CD4-positive, alpha-beta T cell treated with Interleukin-1 beta for 1 hour (primary cell): ENCODE measurements around the gene ABR.
"Not testable (repeated sequence)": the region's sequence is repeated elsewhere in the genome, so short reads cannot be mapped to it uniquely, and the experiment has no call there.

ENCODE experiments used
- DNase-seq, 2 donors: peaks; one replicate each; pipeline ENCODE4 v3.0.0-alpha.2; 2020 to 2022

The ABR gene

DNA sequence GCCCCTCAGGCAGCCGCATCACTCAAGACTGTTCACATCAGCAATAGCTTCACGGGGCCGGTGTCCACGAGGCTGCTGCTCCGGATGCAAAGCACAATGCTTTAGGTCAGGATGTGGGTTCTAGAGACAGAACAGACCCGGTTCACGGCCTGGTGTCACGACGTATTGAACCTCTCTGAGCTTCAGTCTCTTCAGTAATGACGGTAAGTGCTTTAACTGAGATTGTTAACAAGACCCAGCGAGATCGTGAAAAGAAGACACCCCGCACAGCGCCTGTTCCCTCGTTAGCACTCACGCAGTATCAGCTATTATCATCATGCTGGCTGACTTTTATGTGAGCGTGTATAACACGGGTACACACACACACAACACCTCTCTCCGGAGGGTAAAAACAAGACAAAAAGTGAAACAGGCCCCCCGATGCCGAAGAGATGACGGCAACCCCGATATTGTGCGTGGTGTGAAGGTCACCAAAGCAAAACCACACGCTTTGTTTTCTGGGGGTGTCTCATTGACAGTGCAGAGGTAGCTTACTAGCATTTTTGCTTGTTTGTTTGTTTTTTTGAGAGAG, 21.4 kb upstream of the ABR start:
- peak; percentile 55 to 64 for DNase-seq

DNA sequence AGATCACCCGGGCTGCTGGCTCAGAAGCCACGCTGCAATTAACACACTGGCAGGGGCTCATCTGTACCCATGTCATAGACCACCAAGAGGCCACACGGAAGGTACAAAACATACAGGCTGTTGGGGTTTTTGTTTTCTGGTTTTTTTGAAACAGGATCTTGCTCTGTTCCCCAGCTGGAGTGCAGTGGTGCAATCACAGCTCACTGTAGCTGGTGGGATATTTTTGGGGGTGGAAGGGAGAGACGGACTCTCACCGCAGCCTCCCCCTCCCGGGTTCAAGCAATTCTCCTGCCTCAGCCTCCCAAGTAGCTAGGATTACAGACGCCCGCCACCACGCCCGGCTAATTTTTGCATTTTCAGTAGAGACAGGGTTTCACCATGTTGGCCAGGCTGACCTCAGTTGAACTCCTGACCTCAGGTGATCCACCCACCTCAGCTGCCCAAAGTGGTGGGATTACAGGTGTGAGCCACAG, 19.5 kb upstream of the ABR start:
- not testable (repeated sequence) for DNase-seq

DNA sequence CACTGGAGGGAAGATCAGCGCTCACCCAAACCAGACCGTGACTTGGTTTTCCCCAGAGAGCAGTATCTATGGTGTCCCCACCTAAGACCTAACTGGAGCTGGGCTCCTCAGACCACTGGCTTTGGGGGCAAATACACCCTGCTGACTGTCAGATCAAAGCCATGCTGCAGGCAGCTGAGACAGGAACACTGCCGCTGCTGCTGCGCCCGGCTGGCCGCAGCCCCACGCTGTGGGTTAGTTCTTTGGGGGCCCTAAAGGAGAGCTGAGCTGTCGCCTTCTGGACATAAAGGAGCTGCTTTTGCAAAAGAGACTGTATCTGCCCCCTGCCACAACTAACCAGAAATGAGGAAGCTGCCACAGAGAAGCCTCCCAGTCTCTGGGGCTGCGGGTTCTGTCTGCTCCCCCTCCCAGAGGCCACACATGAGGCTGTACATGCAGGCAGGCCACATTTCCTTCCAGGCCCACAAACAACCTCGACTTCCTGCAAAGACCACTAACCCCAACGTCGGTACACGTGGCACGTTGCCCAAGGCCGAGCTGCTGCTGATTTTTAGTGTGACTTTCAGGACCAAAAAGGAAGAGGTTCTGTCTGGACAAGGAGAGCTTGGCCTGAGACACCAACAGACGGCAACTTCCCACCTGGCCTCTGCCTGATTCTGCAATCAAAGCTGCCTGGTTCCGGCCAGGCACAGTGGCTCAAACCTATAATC, 18.2 kb upstream of the ABR start:
- peak; percentile 73 to 86 for DNase-seq

DNA sequence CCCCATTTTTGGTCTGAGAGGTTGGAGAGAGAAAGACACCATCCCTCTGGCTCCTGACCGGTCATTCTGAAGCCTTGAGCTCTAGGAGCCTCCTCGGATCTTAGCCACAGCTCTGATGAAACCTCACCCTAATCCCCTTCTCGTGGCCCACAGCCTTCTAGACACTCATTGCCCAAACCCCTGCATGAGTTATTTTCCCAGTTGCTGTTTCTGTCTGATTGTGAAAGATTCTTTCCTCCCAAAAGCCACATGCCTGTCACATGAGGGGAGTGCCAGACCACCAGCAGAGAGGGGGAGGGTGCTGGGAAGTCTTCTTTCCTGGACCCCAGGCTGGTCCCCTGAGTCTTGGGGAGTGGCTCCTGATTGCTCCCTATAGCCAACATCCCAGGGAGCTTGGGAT, 17.6 kb upstream of the ABR start:
- DNase-seq, result no peak

DNA sequence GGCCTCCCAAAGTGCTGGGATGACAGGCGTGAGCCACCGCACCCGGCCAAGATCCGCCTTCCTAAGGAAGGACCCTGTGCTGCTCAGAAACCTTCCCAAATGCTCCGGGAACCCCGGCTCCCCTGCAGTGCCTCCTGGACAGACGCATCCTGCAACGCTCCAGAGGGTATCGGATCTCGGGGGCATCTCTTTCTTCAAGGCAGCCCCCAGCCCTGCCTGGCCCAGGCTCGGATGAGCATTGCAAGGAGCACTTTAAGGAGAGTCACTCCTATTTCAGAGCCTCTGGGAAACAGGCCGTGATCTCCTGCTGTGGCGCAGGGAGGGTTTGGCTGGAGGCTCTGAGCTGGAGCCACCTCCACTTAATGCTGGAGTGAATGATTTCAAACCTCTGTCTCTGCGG, 17.2 kb upstream of the ABR start:
- DNase-seq, result no peak

DNA sequence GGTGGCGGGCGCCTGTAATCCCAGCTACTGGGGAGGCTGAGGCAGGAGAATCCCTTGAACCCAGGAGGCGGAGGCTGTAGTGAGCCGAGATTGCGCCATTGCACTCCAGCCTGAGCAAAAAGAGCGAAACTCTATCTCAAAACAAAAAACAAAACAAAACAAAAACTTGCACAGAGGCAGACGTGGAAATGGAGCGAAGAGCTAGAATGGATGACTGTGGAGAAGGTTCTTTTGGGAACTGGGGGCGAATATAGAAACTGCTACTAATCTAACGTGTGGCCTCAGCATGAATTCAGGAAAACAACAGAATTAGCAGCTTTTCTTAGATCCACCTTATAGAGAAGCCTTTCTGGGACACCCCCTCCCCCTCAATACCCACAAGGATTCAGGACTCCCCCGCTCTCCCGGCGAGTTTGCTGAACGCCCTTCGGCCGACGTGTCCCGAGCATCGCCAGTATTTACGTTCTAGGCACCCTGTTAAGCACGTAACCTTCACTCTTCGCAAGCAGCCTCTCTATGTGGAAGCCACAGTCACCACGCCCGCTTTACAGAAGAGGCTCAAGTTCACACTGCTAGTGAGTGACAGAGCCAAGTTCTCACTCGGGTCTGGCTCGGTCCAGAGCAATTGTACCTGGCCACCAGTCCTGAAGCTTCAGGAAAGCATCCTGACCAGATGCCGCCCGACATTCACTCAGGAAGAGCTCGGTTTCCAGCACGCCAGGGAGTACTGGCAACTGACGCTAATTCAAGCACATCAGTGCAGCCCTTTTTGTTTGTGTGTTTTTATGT, 13.3 kb upstream of the ABR start:
- no peak for DNase-seq

DNA sequence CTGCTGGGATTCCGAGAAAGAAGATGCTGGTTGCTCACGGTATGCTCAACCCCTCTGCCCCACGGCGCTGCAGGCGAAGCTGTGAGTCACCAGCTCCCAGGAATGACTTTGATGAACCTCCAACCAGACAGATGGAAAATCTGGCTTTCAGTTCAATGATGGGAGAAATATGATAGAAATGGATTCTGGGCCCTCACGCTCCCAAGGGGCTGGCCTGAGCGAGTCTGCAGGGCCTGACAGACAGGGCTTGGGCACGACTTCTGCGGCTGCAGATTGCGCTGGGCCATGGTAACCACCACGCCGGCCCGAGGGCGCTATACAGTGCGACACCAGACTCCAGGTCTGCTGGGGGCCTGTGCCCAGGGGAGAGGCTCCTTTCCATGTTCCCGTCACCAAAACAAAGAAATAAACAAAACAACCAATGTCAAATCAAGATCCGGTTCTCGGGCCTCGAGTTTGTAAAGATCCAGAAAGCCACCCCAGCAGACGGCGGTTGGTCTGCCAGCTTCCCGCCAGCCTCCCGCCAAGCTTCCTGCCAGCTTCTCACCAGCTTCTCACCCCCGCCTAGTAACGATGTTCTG, 11.1 kb upstream of the ABR start:
- no peak for DNase-seq

DNA sequence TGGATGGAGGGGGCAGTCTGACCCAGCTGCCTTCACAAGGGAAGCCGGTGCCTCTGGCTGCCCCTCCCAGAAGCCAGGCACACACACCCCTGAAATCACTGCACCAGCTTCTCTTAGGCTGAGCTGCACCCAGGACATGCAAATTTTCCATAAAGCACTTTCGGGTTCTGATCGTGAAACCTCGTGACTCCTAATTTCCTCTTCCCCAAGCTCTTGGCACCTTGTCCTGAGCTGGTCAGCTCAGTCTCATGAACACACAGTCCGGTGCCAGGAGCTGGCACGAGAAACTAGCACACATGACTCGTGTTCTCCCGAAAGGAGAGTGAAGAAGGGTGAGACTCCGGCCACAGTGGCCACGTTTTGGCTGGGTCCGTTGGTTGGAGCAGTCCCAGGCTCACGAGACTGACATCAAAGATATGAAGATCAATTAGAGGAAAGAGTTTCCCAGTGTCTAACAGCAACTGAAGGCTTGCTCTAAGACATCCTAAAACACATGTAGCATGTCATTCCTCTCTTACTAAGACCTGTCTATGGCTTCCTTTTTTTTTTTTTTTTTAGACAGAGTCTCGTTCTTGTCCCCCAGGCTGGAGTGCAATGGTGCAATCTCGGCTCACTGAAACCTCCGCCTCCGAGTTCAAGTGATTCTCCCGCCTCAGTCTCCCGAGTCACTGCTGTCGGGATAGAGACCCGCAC, 9.2 kb upstream of the ABR start:
- no peak for DNase-seq

DNA sequence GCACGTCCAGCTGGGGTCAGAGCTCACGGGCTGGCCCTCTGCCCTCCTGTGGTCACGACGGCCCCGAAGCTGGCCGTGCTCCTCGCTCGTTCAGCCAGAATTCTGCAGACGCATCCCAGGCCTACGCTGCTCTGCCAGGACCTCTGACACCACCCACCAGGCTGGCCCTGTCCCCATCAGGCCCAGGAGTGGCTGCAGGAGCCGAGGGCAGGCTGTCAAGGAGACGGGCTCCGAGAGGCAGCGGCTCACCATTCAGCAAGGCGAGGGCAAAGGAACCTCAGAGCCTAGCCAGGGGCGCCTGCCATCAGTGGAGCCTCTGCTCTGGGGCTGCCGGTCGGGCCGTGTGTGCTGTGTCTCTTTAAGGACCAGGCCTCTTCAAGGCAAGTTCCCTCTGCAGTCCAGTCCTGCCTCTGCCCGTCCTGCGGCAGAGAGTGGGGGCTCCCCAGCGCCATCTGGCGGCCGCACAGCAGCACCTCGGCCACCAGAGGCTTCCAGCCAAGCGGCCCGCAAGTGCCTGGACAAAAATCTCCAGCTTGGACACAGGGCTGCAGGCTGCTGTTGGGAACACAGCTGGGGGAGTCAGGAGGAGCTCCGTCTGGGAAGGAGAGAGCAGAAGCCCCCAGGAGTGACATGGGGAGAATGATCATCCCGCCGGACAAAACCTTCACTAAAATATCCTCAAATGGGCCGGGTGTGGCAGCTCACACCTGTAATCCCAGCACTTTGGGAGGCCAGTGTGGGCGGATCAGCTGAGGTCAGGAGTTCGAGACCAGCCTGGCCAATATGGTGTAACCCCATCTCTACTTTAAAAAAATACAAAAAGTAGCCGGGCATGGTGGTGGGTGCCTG, 7.4 kb upstream of the ABR start:
- DNase-seq, result peak; percentile 76 to 82

DNA sequence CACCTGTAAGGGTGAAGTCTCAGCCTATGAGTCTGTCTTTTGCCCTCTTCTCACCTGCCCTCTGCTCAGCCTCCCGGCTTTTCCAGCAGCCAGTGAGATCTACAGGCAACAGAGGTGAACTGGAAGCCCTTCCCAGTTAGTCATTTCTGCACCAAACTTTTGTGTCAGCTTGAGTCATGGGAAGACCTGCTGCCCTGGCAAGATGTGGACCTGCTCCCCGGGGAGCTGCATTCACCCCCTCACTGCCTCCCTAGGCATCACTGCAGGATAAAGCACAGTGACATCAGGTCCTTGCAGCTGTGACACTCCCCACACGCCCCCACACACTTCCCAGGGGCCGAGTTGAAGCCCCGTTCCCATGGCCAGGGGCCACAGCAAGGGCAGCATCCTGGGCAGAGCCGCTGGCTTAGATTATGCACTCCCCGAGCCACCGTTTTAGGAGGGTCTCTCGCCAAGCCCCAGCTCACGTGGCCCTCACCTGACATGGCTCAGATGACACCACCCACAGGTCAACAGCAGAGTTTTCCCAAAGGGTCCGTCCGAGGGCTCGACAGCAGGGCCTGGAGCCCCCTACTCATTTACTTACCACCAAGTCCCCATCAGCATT, 6.5 kb upstream of the ABR start:
- no peak for DNase-seq

DNA sequence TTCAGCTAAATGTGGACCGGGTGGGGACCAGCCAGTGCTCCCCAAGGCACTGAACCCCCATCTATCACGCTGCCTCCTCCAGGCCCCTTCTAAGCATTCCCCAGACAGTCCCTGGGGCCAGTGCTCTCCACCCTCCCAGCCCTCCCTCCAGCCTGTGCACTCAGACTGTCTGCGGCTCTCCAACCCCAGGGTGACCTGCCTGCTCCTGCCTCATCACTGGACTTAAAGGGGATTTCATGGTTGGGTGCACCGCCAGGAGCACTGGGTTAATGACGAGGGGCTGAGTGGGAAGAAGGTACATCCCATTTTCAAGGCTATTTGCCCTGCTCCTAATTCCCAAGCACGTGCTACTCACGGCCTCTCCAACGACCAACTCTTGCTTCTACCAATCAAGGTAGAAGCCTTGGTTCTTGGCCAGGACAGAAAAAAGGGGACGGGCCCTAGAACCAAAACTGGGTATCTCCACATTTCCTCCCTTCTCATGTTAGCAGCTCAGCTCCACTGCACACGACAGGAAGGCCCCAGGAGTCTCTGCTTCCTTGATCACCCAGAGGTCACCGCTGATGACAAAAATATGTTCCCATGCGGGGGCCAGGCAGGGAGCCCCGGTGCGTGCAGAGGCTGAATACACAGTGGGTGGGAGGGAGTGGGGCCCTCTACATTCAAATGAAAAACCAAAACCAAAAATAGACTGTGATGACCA, 3.5 kb upstream of the ABR start:
- DNase-seq, result no peak

DNA sequence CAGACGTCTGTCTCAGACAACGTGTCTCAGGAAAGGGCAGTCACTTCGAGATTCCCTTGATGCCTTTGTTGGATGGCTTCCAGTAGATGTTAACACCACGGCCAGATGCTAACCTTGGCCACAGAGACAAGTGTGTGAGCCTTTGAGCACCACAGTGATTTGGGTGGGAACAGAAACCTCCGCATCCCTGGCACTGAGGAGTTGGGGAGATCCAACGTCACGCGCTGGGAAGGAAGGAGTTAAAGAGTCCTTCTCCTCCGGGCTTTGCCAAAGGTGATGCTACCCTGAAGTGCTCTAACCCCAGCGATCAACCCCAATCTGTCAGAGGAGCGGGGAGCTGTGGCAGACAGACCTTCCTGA, 3.0 kb upstream of the ABR start:
- DNase-seq, result no peak

DNA sequence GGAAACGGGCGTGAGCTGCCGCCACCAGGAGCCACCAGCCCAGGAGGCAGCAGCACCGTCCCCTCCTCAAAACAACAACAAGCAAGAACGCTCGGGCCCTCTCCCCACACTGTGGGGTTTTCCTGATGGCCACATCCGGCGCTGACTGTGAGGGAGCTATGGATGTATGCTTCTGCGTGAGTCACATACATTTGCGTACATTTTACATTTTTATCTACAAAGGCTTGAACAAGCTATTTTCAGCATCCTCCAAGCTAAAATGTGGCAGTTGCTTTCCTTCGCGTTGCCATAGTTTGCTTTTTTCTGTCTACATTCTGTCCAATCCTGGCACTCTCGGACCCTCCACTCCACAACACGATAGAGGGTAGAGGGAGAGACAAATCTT, 2.0 kb upstream of the ABR start:
- DNase-seq, result no peak

DNA sequence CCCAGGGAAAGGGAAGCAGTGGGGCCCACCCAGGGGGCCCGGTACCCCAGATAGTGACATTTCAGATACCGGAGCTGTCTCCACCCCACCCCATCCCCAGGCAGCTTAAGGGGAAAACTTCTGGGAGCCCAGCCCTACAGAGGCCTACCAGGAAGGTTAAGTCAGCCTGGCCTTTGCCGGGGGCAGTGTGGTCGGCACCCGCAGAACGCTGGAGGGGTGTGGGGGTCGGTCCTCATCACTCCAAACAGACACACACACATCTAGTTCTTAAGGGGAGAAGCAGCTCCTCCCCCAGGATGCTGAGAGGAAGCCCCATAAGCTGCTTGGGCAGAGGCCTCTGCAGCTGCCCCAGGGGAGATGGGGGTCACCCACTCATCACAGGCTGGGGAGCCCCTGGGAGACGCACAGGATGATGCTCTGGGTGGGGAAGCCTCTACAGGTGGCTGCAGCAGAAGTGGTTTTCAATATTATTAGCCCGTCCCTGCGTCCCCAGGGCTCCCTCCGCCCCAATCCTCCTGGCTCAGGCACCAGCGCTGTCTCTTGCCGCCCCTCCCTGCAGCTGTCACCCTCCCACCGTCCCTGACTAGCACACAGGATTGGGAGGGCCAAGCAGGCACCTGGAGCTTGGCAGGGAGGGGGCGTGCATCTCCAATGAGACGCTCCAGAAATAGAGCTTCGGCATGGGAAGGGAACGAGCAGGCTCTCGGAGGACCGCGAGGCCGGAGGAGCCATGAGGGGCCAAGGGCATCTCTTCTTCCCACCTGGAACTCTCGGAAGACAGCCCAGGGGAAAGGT, 1.4 kb upstream of the ABR start:
- peak in 1 of 2 donors; percentile 80 for DNase-seq

DNA sequence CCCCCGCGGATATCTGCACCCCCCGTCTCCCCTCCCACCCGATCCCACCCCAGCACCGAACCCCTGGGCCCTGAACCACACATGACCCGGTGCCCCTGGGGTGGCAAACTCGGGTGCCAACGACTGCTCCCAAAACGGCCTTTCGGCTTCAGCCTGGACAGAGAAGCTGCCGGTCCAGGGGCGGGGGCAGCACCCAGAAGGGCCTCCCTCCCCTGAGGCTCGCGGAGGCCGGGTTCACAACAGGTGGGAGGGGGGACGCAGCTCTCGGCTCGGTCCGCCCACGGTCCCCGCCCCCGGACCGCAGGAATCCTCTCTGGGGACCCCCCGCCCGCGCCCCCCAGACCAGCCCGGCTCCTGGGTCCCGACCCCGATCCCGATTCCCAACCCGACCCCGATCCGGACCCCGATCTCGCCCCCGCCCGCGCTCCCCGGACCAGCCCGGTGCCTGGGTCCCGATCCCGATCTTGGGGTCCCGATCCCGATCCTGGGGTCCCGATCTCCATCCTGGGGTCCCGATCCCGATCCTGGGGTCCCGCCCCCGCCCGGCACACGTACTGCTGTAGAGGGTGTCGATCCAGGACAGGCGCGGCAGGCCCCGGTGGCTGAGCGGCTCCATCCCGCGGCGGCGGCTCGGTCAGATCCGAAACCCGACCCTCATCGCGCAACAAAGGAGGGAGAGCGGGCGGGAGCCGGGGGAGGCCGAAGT, 516 bp downstream of the ABR start:
- no peak for DNase-seq

DNA sequence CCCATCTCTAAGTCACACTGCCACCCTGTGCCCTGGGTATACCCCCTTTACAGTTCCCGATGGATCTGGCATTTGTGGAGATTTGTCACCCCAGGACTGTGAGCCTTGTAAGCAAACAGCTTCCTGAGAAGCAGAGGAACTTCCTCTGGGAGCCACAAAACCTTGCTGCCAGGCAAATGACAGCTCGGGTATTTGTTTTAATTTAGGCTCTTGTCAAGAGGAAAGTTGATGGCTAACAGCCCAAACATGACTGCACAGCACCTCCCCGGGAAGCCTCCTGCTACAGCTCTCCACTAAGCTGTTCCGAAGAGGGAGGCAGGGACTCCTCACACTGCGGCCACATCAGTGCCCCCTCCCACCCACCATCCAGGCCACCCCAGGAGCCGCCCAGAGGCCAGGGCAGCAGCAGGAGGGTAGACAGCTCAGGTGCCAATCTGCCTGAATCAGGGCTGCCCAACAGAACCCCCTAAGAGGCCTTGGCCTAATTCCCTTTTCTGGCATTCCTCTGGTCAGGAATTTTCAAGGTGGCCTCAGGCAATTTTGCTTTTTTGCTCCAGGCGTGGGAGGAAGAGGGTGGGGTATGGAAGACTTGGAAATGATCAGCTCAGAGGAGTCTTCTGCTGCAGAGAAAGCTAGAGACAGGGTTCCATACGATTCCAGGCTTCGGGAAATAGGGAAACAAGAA, 2.6 kb downstream of the ABR start:
- DNase-seq, result no peak

DNA sequence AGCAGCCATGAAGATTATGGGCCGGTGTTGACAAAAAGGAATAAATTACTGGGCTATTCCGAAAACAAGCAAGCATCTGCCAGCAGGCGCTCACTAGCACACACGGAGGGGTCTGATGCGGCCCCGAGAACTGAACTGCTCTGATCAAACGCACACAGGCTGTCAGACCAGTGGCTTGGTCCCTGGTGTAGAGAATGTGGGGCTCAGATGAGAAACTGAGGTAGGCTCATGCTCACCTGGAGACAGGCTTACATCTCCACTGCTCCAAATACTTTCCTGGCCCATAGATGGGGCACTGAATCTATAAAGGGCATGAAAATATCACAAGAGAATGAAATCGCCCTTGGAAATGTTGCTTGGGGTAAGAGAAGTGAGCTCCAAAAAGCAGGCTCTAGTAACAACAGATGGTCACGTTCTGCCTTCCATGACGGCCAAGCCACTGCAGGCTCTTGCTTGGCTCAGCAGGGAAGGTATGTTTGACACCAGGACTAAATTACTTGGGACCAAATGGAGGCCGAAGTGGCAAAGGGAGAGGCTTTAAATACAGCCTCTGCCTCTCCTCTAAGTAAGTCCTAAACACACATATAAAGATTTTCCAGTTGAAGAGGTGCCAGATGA, 5.4 kb downstream of the ABR start:
- no peak for DNase-seq

DNA sequence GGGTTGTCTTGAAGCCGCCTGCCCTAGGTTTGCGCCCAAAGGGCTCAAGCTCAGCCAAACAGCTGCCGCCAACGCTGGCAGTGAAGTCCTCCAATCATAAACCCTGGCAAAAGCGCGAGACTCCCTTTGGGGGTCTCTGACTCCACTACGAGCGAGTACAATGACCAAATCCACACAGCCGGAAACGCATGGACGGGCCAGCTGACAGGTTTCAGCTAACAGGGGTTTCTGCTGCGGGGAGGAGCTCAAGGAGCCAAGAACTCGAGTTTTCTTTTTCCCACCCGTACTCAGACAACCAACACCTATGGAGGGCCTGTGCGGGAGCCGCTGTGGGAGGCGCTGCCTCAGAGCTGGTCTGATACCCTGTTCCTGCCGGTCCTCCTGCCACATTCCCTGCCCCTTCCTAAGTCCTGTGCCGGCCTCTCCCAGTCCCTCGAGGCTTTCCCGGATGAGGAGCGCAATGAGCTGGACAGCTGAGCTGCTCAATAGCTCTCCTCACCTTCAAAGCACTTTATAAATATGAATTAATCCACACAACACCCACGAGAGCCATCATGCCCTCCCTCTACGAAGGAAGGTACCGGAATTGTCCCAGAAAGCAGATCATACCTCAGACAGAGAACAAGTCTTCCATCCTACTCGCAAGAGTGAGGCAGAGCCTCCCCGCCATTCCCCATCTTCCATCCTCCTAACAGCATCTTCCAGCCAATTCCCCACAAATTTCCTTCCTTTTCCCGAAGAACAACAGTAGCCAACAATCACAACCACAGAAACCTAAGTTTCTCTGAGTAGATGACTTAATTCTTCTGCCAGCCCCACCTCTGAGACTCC, 6.1 kb downstream of the ABR start:
- no peak for DNase-seq
